GM19452 (cell line): ENCODE data around the gene CDH2.

Experiments
- ATAC-seq: cut with Tn5 transposase; IDR thresholded peaks from one replicate; pipeline ENCODE4 v1.9.1; 2021; ENCODE audit not compliant: unreplicated experiment

Gene CDH2

DNA sequence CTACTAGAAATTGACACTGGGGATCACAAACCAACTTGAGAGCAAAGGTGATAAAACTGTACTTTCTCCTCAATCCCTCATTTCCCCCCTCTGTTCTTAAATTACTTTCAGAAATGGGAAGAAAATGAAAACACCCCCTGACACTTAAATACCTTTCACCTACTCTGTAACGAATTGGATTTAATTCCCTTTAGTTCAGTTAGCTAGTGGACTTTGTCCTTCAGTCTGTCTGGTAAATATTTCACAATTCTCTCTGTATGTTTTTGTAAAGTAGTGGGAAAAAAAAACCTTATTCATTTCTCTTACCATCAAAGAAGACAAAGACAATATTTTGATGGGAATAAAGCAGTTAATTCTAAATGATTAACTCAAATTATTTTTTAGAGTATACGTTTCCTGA is 85.7 kb downstream of the CDH2 start:
- ATAC-seq = no peak

DNA sequence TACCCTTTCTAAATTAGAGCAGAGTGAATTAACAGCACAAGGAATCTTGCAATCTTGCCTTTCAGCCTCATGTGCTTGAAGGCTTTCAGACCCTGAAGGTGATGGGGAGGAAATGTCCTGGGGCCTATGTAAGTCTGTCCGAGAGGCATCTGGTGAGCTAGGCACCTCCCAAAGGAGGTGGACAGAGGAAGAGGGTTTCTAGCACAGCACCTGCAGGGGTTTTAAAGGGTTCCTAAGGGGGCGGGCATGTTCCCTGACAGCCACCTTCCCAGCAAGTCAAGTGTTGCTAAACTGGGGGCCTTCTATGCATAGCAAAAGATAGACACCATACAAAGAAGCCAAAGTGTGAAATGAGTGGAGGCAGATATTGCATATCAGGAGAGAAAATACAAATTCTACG is 88.5 kb downstream of the CDH2 start:
- no peak for ATAC-seq

DNA sequence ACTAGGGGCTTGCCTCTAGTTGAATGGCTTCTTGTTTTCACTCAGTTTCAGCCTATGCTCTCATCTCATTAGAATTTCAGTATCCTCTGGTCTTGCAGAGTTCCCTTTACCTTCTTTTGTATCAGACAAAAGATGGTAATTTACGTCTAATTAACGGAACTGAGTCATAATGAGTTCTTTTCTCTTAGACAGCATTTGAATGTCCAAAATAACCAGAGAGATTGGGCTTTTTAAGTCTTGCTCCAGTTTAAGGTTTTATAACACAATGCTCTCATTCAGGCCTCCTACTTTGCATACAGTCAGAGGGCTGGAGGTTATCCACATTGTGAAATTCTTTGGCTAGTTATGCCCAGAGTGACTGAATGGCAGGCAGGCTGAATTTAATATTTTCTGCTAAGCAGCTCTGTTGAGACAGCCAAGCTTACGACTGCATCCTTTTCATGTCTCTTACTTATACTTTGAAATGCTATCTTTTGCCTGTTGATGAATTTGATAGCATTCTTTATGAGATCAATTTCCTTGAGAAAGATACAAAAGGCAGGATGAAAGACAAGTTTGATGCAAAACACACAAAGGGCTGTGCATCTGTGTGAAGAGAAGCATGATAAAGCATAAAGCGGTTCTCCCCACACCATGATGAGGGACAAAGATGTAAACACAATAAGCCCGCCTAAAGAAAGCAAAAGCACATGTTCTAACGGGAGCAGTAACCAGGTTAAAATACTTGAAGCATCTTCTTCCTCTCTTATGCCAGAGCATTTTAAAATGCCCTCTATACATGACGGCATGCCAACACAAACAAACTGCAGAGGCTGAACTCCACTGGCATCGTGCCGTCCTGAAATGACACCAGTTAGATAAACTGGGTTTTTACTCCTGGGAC is 90.0 kb downstream of the CDH2 start:
- ATAC-seq = no peak

DNA sequence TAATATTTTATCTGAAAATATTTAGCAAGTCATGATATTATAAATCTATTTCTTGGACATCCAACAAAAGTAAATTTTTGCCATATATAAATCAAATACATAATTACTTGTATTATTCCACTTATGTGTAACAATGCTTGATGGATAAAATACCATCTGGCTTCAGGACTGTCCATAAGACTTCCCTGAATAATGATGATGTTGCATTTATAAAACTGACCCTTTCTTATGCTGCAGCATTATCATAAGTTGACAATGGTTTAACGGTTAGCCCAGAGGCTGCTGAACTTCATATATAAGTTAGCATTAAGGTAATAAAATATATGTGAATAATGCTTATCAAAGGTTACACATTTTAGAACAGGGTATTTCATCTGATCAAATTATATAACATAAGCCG is 95.4 kb downstream of the CDH2 start:
- ATAC-seq = no peak

DNA sequence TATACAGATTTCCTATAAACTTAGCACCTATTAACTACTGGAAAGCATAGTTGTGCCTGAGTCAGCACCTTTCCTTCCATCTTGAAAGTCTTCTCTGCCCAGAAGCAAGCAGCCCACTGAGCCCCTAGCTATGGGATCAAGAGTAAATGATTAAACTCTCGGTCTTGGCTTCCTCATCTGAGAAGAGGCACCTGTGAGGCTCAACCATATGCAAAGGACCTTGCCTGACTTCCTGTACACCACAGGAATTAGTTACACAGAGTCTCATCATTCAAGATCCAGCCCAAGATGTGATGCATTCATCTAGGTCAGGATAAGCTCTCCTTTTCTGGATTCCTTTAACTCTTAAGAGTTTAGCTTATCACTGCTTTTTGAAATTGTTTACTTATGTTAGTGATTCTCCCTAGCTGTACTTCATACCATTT is 96.0 kb downstream of the CDH2 start:
- no peak for ATAC-seq

DNA sequence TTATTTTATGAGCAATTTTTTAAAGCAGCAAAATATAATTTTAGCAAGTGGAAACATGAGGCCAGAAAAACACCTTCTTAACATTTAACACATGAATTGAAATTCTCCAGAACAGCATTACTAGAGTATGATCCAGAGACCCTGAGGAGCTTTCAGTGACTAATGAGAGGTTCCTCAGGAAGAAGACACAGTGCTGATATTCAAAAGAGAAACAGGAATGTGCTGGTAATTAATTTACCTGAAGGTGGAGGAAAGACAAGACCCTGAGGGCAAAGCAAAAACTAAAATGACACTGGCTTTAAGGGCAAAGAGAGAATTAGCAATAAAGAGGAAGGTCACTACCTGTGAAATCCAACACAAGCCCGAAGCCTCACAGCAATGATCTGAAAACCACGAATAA is 97.0 kb downstream of the CDH2 start:
- ATAC-seq = no peak

DNA sequence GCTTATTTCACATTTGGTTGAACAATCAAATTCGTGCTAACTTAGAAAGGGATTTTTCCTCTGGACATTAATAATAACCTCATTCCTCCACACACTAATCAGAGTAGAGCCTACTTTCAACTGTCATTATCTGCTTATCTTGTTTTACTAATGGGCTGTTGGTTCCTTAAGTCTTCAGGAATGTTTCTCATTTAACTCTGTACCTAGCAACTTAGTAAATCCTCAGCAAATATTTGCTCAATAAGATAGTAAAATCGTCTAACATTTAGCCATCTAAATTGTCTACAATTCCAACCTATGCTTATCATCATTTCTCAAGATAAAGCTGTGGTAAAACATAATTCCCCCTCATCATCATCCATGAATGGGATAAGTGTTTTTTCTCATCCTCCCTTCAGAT is 98.1 kb downstream of the CDH2 start:
- no peak for ATAC-seq

DNA sequence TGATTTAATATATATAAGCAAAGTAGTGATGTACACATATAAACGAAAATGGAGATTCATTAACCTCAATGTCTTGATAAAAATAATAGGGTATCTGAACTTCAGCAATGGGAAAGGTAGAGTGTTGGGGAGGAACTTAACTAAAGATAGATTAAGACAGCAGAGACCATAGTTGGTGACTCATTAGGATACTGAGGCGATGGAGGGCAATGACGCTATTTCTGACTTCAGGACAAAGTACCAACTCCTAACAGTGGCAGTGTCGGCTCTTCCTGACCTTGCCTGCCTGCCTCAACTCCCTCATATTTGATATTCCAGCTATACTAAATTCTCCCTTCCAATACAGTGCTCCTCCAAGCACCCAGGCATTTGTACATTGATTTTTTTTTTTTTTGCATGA is 98.6 kb downstream of the CDH2 start:
- ATAC-seq = no peak

DNA sequence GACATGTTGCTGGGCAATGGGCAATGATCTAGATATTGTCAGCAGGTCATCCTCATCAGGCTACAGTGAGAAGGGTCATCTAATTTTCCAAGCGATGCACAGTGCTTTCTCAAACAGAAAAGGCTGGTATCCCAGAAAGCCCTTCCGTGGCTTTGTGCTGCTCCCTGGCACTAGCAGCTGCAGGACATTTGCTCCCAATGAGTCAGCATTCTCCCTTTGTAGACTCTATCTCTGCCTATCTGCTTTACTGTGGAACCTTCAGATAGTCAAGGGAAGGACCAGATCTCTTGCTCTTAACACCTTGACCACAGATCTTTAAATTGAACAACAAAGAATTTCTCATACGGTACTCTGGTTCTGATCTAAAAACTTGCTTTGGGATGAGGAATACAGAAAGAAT is 101.4 kb downstream of the CDH2 start:
- ATAC-seq = no peak

DNA sequence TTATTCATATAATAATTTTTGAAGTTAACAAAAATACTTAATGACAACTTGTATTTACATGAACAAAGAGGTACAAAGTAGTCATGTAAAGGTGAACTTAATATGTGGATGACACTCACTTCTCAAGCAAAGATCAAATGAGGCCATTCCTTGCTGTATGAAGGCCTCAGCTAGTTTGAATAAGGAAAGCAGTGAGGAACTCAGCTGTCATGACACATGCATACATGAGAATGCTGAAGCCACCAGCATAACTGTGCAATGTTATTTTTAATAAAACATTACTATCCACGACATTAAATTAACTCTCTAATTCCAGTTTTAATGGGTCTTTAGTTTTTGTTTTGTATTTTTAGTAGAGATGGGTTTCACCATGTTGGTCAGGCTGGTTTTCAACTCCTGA is 102.9 kb downstream of the CDH2 start:
- ATAC-seq = no peak

DNA sequence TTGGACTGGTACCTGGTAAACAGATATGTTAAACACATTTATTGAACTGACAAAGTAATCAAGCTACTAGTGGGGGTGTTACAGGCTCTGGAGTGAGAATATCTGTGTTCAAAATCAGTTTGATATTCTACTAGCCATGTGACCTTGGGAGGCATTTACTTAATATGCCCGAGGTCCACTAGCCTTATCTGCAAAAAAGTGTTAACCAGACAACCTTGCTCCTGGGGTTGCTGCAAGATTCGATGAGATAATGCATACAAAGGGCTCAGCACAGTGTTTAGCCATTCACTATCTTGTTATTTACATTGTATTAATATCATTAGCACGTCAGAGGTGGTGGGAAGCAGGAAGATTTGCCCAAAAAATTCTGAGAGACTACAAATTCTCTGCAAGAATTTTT is 103.3 kb downstream of the CDH2 start:
- no peak for ATAC-seq

DNA sequence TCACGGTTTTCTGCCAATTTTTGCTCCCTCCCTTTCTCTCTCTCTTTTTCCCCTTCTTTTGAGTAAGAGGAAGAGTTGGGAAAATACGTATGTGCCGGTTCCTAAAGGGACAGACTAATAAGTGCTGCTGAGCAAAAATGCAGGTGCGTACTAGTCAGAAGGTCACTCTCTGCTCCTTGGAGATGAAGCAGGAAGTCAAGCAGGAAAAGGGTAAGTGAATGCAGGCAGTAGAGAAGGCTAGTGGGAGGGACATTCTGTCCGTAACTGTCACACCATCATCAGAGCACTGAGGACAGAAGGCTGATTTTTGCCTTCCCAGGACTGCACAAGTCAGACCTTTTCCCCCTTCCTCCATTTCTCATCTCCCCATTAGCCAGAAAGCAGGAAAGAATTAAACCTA is 105.7 kb downstream of the CDH2 start:
- no peak for ATAC-seq

DNA sequence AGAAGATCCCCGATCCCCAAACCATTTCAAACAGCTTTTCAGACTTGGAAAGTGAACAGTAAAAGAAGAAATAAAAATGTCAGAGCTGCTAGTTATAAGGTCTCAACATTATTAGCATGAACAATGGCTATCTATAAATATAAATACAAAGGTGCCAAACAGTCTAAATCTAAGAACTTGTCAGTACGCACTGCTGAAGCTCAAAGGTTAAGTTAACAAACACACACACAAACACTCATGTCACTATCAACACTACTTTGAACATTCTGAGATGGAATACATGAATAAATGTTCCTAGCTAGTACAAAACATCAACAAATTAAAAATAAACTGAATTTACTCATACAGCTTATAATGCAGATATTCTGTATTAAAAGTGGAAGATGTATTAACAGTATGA is 108.7 kb downstream of the CDH2 start:
- no peak for ATAC-seq

DNA sequence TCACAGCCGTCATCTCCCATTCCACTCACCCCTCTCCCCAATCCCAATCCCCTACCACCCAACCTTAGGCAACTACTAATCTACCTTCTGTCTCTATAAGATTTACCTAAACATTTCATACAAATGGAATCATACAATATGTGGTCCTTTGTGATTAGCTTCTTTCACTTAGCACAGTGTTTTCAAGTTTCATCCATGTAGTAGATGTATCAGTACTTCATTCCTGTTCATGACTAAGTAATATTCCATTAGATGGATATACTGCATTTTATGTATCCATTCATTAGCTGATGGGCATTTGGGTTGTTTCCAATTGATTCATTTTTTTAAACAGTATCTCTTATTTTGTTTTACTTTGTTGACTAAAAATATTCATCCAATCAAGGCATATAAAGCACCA is 109.6 kb downstream of the CDH2 start:
- no peak for ATAC-seq

DNA sequence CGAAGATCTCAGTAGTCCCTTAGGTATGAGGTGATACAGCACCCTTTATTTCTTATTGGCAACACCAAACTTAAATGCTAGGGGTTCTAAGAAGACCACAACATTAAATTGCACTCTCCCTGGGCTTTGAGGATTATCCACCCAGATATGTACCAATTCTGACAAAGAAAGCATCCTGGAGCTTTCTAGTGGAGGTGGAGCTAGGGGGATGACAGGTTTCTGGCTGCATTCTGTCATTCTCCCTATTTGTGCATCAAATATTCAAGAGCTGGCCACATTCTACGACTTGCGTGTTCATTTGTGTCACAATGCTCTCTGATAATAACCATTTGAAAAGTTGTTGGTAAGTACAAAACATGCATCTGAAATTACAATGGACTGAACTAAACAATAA is 111.1 kb downstream of the CDH2 start:
- no peak for ATAC-seq

DNA sequence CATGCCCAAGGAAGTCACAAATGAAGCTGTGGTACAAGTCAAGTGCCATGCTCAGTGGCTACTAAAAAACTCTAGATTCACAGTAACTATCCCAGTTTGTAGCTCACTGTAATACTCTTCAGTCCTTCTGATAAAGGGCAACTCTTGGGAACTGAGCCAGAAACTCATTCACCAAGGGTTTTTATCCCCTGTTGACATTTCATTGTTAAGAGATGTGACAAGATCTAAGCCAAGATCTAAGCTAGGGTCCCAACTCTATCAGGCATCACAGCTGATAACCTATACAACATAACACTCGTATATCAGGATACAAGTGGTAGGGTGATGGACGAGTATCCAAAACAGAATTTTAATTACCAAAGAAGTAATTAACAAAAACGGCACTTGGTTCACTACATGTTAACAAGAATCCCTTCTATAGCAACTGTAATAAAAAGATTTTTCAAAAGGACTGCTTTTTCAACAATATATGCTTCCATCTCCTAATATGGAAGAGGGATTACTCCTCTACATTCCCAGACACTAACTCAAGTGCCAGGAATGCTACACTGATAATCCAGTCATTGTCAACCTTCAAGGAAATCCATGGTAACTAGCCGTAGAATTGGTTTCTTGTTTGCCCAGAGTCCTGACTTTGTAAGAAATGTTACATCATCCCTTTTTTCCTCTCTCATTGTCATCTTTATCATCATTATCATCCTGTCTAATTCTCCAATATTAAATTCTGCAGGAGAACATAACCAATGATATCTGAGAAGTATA is 111.7 kb downstream of the CDH2 start:
- ATAC-seq = no peak

DNA sequence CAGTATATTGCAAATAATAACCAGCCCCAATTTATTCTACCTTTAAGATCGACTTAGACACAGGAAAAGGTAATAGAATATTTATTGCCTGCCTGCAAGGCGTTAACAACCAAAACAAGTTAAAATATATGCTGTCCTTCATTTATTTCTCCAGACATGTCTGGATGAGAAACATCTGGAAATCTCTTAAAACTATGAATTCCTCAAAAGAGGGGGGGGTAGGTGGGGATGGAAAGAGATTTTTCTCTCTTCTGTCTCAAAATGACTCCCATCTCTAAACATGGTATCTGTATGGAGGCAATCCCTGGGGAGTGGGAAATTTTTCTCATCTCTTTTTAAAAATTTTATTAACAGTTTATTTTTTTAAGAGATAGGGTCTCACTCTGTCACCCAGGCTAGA is 113.0 kb downstream of the CDH2 start:
- no peak for ATAC-seq

DNA sequence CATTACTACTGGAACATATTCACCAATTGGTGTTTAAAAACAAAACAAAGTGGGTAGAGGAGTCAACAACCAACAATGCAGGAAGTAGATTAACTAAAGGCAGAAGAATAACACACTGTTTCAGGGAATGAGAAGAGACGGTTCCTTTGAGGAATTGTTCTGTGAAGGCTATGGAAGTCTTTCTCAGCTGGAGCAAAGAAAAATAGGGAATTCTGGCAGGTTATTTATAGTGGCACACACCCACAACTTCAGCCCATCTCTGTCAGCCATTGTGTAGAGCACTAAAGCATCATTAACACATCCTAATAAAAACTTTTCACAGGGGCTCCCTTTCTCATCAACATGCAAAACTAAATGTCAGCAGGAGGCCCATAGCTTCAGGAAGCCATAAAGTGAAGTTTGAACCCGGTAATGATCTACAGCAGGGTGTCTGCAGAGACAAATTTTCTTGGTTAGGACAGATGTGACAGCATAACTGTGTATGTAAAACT is 113.6 kb downstream of the CDH2 start:
- no peak for ATAC-seq

DNA sequence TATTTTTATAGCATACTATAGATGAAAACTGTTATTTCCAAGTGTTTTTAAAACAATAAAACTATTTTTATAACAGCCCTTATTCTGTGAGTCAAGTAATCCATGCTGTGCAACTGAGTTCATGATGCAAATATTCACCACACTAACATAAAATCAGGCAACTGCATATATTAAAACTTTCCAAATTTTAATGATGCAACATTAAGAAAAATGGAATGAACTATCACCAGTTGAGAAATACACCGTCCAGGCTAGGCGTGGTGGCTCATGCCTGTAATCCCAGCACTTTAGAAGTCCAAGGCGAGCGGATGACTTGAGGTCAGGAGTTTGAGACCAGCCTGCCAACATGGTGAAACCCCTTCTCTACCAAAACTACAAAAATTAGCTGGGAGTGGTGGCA is 114.5 kb downstream of the CDH2 start:
- no peak for ATAC-seq

DNA sequence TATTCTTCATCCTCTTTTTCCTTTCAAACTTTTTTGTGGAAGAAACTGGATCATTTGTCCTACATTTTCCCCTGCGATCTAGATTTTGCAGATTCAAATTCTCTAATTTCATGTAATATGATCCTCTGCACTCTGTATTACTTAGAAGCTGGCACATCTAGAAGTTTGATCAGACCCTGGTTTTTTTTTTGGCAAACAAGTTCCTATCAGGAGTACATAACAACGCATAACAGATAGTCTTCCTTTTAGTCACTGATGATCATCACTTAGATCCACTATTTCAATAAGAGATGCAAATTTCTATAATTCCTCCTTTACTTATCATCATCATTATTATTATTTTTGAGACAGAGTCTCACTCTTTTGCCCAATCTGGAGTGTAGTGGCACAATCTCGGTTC is 117.1 kb downstream of the CDH2 start:
- no peak for ATAC-seq

DNA sequence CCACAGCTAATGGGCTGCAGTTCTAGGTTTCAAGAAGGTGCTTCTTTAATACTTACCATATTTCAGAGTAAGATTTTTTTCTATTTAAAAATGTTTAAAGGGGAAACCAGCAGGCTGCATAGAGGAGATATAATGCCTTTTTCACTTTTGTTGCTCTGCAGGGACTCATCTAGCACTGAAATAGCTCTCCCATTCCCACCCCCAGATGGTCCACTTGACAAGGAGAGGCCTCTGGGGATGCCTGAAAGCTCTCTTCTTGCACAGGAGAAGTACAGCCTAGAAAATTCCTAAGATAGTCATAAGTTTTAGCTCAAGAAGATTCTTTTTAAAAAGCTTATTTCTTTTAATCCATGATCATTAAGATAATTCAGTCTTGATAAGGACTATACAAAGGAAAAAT is 126.4 kb downstream of the CDH2 start:
- no peak for ATAC-seq

DNA sequence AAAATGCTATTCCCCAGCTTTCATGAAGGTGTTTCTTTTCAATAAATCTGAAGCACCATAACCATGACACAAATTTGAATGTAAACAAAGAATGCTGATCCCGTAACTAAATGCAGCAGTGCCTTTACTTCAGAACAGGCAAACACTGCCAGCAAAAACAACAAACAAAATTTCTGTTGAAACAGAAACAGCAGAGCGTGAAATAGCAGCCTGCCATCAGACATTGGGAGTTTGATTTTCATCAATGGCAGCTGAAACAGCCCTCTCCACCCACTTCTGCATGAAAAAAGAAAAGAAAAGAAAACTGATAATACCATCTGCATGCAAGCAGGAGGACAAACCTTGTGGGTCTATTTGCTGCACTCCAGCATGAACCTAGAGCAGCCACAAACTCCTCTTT is 128.3 kb downstream of the CDH2 start:
- no peak for ATAC-seq
